Measurements from ENCODE around the gene RTN3.

DNA sequence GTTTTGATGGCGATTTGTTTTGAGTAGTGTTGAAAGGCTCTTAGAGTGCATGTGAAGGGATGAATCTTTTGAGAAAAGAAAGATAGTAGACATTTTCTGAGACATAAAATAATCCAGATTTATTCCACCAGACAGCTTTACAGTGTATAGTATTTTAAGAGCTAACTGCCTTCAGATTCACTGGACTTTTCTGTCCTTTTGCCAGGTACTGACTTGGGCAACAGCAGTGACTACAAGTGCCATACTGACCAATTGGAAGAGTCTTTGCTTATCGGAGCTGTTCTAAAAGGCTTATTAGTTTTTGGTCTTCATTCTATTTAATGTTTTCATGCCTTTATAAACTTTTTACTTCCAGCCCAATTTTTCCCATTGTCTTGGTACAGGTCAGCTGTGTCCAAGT, 32.5 kb downstream of the RTN3 start:
- TF ChIP-seq, protein P1, sequence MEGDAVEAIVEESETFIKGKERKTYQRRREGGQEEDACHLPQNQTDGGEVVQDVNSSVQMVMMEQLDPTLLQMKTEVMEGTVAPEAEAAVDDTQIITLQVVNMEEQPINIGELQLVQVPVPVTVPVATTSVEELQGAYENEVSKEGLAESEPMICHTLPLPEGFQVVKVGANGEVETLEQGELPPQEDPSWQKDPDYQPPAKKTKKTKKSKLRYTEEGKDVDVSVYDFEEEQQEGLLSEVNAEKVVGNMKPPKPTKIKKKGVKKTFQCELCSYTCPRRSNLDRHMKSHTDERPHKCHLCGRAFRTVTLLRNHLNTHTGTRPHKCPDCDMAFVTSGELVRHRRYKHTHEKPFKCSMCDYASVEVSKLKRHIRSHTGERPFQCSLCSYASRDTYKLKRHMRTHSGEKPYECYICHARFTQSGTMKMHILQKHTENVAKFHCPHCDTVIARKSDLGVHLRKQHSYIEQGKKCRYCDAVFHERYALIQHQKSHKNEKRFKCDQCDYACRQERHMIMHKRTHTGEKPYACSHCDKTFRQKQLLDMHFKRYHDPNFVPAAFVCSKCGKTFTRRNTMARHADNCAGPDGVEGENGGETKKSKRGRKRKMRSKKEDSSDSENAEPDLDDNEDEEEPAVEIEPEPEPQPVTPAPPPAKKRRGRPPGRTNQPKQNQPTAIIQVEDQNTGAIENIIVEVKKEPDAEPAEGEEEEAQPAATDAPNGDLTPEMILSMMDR (IDR thresholded peaks at IDR 0.05 in 2 of 3, conservative IDR thresholded peaks at IDR 0.05 in 1 of 3; ENCODE audit: borderline replicate concordance in 1 of 3, insufficient read depth in 1 of 3, low read depth in 2 of 3, low read length in 2 of 3) = no peak
- TF ChIP-seq EZH2 (IDR thresholded peaks at IDR 0.05) (no peak), SRF (IDR thresholded peaks at IDR 0.05; ENCODE audit: low read depth) (no peak), POLR2A (IDR thresholded peaks at IDR 0.05; ENCODE audit: borderline replicate concordance, extremely low read depth, insufficient read depth, insufficient read length) (no peak)
